Parathyroid adenoma (tissue), 2 donors: Measurements from ENCODE around the gene MUC5AC.

Source experiments
- H2AFZ ChIP-seq: fragments of 300-600 bp; sonication (generic); one replicate; pipeline ENCODE4 v1.7.0; 2017; ENCODE audit warnings: antibody characterized with exemption, mild to moderate bottlenecking
- H3K27ac ChIP-seq: fragments of 300-600 bp; sonication (generic); one replicate; pipeline ENCODE4 v1.7.0; 2017
- H3K27me3 ChIP-seq: fragments of 300-600 bp; sonication (generic); one replicate; pipeline ENCODE4 v1.7.0; 2017; ENCODE audit warnings: low read length; ENCODE audit not compliant: control insufficient read depth, insufficient read depth
- H3K36me3 ChIP-seq: fragments of 300-600 bp; sonication (generic); one replicate; pipeline ENCODE4 v1.7.0; 2017; ENCODE audit warnings: low read length; ENCODE audit not compliant: control insufficient read depth, insufficient read depth
- H3K4me1 ChIP-seq: fragments of 300-600 bp; sonication (generic); one replicate; pipeline ENCODE4 v1.7.0; 2017; ENCODE audit warnings: control low read depth
- H3K4me2 ChIP-seq: fragments of 300-600 bp; sonication (generic); one replicate; pipeline ENCODE4 v1.7.0; 2017; ENCODE audit warnings: low read length
- H3K4me3 ChIP-seq: fragments of 300-600 bp; sonication (generic); one replicate; pipeline ENCODE4 v1.7.0; 2017; ENCODE audit warnings: low read depth, low read length
- H3K79me2 ChIP-seq: fragments of 300-600 bp; sonication (generic); one replicate; pipeline ENCODE4 v1.7.0; 2017; ENCODE audit warnings: control low read depth
- H3K9ac ChIP-seq: fragments of 300-600 bp; sonication (generic); one replicate; pipeline ENCODE4 v1.7.0; 2017; ENCODE audit warnings: mild to moderate bottlenecking
- H3K9me3 ChIP-seq: fragments of 300-600 bp; sonication (generic); one replicate; pipeline ENCODE4 v1.7.0; 2017; ENCODE audit warnings: low read length; ENCODE audit not compliant: control insufficient read depth
- TF ChIP-seq, protein P1 (sequence below): fragments of 300-600 bp; sonication (generic); IDR thresholded peaks from one replicate; pipeline ENCODE4 v1.7.0; 2017; ENCODE audit warnings: antibody characterized with exemption, mild to moderate bottlenecking
- donor health status: primary hyperparathyroidism.

Gene MUC5AC

DNA sequence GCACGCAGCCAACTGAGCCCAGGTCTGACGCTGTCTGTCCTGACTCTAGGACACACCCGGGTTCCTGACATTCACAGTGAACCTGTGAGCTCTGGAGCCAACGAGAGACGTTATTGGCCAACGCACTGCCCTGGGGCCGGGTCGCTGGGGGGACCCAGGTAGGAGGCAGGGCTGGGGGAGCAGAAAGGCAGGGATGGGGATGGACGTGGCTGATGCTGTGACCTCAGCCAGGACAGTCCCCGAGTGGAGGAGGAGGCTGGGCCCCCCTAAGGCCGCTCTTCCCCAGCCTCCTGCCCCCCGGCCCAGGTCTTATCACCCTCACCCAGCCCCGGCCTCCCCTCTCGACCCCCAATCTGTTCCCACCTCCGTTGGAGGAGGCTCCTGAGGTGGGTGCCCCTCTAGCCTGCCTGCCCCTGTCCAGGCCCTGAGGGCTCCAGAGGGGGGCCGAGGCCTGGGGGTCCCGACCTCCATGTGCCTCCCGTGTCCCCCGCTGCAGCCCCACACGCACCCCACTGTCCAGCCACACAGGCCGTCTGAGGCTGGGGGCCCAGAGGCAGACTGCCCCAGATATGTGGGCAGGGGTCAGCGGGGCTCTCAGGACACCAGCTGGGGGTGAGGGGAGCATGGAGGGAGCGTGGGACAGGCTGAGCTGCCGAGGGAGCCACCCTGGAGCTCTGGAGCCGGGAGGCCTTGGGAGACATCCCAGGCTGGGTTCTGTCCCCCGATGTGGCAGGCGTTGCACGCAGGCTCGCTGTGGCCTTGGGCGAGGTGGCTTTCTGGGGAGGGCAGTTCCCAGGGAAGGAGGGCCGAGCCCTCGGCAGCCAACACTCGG lies 29.2 kb upstream of the MUC5AC start:
- Histone ChIP-seq H3K27me3 (no peaks in the 10 kb centered on the region), H3K4me2 (no peak overlapping the region), H2AFZ (no peak overlapping the region), H3K36me3 (no peaks in the 10 kb centered on the region), H3K9me3 (no peaks in the 10 kb centered on the region), H3K27ac (no peak overlapping the region), H3K4me3 (no peak overlapping the region), H3K4me1 (no peaks in the 10 kb centered on the region), H3K79me2 (no peaks in the 10 kb centered on the region), H3K9ac (no peak overlapping the region)
- TF ChIP-seq, protein P1, sequence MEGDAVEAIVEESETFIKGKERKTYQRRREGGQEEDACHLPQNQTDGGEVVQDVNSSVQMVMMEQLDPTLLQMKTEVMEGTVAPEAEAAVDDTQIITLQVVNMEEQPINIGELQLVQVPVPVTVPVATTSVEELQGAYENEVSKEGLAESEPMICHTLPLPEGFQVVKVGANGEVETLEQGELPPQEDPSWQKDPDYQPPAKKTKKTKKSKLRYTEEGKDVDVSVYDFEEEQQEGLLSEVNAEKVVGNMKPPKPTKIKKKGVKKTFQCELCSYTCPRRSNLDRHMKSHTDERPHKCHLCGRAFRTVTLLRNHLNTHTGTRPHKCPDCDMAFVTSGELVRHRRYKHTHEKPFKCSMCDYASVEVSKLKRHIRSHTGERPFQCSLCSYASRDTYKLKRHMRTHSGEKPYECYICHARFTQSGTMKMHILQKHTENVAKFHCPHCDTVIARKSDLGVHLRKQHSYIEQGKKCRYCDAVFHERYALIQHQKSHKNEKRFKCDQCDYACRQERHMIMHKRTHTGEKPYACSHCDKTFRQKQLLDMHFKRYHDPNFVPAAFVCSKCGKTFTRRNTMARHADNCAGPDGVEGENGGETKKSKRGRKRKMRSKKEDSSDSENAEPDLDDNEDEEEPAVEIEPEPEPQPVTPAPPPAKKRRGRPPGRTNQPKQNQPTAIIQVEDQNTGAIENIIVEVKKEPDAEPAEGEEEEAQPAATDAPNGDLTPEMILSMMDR: no peak

DNA sequence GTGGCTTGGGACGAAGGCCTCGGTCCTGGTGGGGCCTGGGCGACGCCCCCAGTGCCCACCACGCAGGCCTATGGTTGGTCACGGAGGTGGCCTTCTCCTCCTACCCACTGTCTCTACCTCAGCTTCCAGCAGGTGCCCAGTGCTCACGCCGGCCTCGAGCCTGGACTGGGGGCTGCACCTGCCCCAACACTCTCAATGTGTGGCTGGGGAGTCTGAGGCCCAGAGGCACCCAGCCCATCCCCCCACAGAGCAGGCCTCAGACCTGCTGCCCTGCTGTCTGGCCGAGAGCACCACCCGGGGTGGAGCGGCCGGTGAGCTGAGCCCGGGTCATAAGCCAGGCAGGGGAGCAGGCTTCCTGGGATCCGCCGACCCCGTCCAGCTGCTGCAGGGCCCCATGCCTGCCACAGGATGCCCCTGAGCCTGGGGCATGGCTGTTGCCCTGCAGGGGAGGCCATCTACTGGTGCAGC lies 28.6 kb upstream of the MUC5AC start:
- no peak overlapping the region for H3K9ac ChIP-seq
- no peak overlapping the region for H3K4me2 ChIP-seq
- TF ChIP-seq, protein P1: no peak
- no peaks in the 10 kb centered on the region for H3K4me1 ChIP-seq
- H3K36me3 ChIP-seq: no peaks in the 10 kb centered on the region
- no peak overlapping the region for H3K4me3 ChIP-seq
- H3K27me3 ChIP-seq: no peaks in the 10 kb centered on the region
- H3K27ac ChIP-seq: no peak overlapping the region
- H3K79me2 ChIP-seq: no peaks in the 10 kb centered on the region
- H3K9me3 ChIP-seq: no peaks in the 10 kb centered on the region
- no peak overlapping the region for H2AFZ ChIP-seq

DNA sequence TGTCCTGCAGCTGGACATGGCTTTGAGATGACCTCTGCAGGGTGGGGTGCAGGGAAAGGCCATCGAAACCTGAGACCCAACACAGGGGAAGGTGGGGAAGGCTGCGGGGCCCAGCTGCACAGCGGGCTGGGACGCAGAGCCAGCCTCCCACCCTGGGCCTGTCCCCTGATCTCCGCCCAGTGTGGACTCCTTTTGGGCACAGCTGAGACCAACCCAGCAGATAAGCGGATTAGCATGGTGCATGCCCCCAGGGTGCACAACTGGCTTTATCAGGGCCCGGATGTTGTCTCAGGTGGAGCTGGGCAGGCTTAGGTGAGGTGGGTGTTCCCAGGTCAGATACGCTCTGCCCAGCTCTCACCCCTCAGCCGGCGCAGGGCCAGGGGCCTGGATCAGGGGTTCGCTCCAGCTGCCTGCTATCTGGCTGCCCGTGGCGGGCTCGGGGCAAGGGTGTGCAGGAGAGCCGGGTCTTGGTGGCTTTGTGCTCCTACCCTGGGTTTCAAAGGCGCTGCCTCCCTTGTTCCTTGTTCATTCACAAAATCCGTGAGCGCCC lies 28.1 kb upstream of the MUC5AC start:
- TF ChIP-seq, protein P1: no peak
- Histone ChIP-seq H3K9me3 (no peaks in the 10 kb centered on the region), H3K27me3 (no peaks in the 10 kb centered on the region), H3K79me2 (no peaks in the 10 kb centered on the region), H3K4me1 (no peaks in the 10 kb centered on the region), H3K4me2 (no peak overlapping the region), H2AFZ (no peak overlapping the region), H3K27ac (no peak overlapping the region), H3K36me3 (no peaks in the 10 kb centered on the region), H3K4me3 (no peak overlapping the region), H3K9ac (no peak overlapping the region)

DNA sequence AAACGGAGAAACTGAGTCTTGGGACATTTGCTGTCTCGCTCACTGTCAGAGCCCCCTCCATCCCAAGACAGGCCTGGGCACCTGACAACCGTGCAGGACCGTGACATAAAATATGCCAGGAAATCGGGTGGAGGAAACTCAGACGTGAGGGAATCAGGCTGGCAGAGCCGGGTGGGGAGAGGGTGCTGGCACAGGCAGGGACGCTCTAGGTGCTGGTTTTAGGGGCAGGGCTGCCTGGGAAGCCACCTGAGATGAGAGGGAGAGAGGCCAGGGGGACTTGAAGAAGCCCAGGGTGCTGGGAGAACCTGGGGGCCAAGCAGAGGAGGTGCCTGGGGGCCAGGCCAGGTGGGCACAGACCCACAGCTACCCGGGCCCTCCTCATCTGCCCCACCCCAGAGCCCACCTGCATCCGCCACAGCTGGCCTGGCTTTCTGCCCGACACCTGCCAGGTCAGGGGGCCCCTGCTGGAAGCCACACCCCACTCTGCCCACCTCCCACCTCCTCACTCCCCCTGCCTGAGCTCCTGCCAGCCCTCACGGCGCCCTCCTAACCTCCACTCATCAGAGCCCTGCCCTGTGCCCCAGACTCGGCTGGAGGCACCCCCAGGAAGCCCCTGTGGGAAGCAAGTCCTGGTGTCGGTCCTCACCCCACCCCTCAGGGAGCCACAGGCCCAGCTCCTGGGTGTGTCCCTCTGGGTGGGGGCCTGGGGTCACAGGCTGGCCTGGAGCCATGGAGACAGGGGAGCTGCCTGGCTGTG lies 27.3 kb upstream of the MUC5AC start:
- no peak overlapping the region for H3K4me3 ChIP-seq
- H3K4me2 ChIP-seq: no peak overlapping the region
- no peak overlapping the region for H2AFZ ChIP-seq
- no peaks in the 10 kb centered on the region for H3K9me3 ChIP-seq
- no peaks in the 10 kb centered on the region for H3K36me3 ChIP-seq
- TF ChIP-seq, protein P1: no peak
- H3K27ac ChIP-seq: no peak overlapping the region
- H3K27me3 ChIP-seq: no peaks in the 10 kb centered on the region
- H3K79me2 ChIP-seq: no peaks in the 10 kb centered on the region
- H3K4me1 ChIP-seq: no peaks in the 10 kb centered on the region
- no peak overlapping the region for H3K9ac ChIP-seq
